ENCODE data around the gene ADH5.

DNA sequence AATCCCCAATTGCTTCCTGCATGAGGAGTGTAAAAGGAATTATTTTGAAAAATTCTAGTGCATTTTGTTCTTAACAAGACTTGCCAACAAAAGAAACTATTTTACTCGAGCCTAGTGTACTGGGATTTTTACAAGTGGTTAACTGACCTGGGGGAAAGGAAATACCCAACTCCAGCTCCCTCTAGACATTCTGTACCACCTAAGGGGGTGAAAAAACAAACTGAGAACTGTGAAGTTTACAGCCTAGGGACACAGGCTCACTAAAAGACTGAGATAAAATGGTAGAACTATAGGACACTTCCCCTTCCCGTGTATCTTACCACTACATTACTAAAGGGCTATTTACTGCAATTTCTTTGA lies 2.6 kb upstream of the ADH5 start:
- no peak for TF ChIP-seq POLR2A (IDR thresholded peaks at IDR 0.05; ENCODE audit: low read depth)
- TF ChIP-seq EP300 (IDR thresholded peaks at IDR 0.05) = no peak

Measured in esophagus muscularis mucosa (tissue), 2 donors.